ENCODE results near the gene HSF4.
A peak's percentile ranks its signal among the peaks of the same experiment; 100 is the strongest.

HSF4 gene

DNA sequence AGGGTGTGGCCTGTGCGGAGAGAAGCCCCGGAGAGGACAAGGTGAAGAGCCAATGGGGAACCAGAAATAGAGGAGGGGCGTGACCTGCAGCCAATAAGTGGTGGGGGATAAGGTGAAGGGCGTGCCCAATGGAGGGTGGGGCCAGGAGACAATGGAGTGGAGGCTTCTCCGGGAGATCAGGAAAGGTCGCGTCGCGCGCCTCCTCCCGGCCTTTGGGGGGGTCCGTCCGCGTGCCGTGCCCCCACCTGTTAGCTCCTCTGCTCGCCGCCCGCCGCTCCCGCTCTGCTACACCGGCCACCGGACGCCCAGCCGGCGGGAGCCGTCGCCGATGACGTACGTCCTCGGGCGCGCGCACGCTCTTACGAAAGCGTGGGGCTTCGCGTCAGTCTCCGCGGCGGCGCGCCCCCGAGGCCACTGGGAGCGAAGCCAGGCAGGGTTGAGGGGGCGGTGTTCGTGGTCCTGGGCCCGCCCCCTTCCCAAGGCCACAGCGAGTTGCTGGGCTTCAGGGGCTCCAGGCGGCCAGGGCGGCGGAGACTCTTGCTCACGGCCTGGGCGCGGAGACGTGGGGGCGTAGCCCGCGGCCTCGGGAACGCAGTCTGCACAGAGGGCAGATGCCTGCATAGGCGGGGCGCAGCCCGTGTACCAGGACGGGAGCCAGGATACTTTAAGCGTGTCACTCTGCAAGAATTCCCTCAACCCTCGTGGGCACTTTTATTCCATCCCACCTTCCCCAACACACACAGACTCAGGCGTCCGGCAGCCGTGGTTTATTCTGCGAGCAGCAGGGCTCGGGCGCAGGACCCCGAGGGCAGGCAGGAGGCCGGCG lies 19.3 kb downstream of the HSF4 start, which contains the start of gene MATCAP1 (continued):
- TF ChIP-seq, protein P1, sequence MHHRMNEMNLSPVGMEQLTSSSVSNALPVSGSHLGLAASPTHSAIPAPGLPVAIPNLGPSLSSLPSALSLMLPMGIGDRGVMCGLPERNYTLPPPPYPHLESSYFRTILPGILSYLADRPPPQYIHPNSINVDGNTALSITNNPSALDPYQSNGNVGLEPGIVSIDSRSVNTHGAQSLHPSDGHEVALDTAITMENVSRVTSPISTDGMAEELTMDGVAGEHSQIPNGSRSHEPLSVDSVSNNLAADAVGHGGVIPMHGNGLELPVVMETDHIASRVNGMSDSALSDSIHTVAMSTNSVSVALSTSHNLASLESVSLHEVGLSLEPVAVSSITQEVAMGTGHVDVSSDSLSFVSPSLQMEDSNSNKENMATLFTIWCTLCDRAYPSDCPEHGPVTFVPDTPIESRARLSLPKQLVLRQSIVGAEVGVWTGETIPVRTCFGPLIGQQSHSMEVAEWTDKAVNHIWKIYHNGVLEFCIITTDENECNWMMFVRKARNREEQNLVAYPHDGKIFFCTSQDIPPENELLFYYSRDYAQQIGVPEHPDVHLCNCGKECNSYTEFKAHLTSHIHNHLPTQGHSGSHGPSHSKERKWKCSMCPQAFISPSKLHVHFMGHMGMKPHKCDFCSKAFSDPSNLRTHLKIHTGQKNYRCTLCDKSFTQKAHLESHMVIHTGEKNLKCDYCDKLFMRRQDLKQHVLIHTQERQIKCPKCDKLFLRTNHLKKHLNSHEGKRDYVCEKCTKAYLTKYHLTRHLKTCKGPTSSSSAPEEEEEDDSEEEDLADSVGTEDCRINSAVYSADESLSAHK (tag by site-specific recombination; IDR thresholded peaks at IDR 0.05), result peak; percentile 8; the same call in 1 of the 2 replicates
- TF ChIP-seq ZNF843 (tag by site-specific recombination; IDR thresholded peaks at IDR 0.05) (0 out of 2 replicates have a peak, but pooled peaks have one; percentile 18), SP3 (tag by site-specific recombination; IDR thresholded peaks at IDR 0.05) (peak; percentile 94), ZNF785 (tag by site-specific recombination; IDR thresholded peaks at IDR 0.05) (no peak), ZNF561 (tag by site-specific recombination; IDR thresholded peaks at IDR 0.05; ENCODE audit: borderline replicate concordance) (0 out of 2 replicates have a peak, but pooled peaks have one; percentile 67), ZNF629 (tag by site-specific recombination; IDR thresholded peaks at IDR 0.05) (peak; percentile 98), ZBTB7A (tag by site-specific recombination; IDR thresholded peaks at IDR 0.05; ENCODE audit: low read depth) (peak; percentile 40; the same call in 1 of the 2 replicates), ZNF211 (tag by site-specific recombination; IDR thresholded peaks at IDR 0.05; ENCODE audit: low read depth) (no peak), ZXDB (tag by site-specific recombination; IDR thresholded peaks at IDR 0.05) (peak; percentile 83), KLF9 (tag by site-specific recombination; IDR thresholded peaks at IDR 0.05; ENCODE audit: low read depth) (peak; percentile 96), ZFHX2 (tag by site-specific recombination; conservative IDR thresholded peaks at IDR 0.05) (peak; percentile 86), ZNF660 (tag by site-specific recombination; IDR thresholded peaks at IDR 0.05) (peak; percentile 61; the same call in 1 of the 2 replicates), KLF16 (tag by site-specific recombination; IDR thresholded peaks at IDR 0.05) (peak; percentile 87), ZBTB8A (tag by site-specific recombination; IDR thresholded peaks at IDR 0.05) (peak; percentile 94), ZNF335 (tag by site-specific recombination; conservative IDR thresholded peaks at IDR 0.05) (peak; percentile 98), ZNF366 (tag by site-specific recombination; conservative IDR thresholded peaks at IDR 0.05) (0 out of 2 replicates have a peak, but pooled peaks have one; percentile 4)
- TF ChIP-seq, protein P2, sequence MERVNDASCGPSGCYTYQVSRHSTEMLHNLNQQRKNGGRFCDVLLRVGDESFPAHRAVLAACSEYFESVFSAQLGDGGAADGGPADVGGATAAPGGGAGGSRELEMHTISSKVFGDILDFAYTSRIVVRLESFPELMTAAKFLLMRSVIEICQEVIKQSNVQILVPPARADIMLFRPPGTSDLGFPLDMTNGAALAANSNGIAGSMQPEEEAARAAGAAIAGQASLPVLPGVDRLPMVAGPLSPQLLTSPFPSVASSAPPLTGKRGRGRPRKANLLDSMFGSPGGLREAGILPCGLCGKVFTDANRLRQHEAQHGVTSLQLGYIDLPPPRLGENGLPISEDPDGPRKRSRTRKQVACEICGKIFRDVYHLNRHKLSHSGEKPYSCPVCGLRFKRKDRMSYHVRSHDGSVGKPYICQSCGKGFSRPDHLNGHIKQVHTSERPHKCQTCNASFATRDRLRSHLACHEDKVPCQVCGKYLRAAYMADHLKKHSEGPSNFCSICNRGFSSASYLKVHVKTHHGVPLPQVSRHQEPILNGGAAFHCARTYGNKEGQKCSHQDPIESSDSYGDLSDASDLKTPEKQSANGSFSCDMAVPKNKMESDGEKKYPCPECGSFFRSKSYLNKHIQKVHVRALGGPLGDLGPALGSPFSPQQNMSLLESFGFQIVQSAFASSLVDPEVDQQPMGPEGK (tag by site-specific recombination; IDR thresholded peaks at IDR 0.05), result peak; percentile 95
- TF ChIP-seq, protein P3, sequence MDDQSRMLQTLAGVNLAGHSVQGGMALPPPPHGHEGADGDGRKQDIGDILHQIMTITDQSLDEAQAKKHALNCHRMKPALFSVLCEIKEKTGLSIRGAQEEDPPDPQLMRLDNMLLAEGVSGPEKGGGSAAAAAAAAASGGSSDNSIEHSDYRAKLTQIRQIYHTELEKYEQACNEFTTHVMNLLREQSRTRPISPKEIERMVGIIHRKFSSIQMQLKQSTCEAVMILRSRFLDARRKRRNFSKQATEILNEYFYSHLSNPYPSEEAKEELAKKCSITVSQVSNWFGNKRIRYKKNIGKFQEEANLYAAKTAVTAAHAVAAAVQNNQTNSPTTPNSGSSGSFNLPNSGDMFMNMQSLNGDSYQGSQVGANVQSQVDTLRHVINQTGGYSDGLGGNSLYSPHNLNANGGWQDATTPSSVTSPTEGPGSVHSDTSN (CRISPR knock-in tag; IDR thresholded peaks at IDR 0.05), result no peak
- TF ChIP-seq, protein P4, sequence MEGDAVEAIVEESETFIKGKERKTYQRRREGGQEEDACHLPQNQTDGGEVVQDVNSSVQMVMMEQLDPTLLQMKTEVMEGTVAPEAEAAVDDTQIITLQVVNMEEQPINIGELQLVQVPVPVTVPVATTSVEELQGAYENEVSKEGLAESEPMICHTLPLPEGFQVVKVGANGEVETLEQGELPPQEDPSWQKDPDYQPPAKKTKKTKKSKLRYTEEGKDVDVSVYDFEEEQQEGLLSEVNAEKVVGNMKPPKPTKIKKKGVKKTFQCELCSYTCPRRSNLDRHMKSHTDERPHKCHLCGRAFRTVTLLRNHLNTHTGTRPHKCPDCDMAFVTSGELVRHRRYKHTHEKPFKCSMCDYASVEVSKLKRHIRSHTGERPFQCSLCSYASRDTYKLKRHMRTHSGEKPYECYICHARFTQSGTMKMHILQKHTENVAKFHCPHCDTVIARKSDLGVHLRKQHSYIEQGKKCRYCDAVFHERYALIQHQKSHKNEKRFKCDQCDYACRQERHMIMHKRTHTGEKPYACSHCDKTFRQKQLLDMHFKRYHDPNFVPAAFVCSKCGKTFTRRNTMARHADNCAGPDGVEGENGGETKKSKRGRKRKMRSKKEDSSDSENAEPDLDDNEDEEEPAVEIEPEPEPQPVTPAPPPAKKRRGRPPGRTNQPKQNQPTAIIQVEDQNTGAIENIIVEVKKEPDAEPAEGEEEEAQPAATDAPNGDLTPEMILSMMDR (tag by site-specific recombination; IDR thresholded peaks at IDR 0.05), result 0 out of 2 replicates have a peak, but pooled peaks have one; percentile 38
- TF ChIP-seq, protein P5, sequence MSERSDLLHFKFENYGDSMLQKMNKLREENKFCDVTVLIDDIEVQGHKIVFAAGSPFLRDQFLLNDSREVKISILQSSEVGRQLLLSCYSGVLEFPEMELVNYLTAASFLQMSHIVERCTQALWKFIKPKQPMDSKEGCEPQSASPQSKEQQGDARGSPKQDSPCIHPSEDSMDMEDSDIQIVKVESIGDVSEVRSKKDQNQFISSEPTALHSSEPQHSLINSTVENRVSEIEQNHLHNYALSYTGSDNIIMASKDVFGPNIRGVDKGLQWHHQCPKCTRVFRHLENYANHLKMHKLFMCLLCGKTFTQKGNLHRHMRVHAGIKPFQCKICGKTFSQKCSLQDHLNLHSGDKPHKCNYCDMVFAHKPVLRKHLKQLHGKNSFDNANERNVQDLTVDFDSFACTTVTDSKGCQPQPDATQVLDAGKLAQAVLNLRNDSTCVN (tag by site-specific recombination; optimal IDR thresholded peaks at IDR 0.05), result peak; percentile 99
- TF ChIP-seq, protein P6, sequence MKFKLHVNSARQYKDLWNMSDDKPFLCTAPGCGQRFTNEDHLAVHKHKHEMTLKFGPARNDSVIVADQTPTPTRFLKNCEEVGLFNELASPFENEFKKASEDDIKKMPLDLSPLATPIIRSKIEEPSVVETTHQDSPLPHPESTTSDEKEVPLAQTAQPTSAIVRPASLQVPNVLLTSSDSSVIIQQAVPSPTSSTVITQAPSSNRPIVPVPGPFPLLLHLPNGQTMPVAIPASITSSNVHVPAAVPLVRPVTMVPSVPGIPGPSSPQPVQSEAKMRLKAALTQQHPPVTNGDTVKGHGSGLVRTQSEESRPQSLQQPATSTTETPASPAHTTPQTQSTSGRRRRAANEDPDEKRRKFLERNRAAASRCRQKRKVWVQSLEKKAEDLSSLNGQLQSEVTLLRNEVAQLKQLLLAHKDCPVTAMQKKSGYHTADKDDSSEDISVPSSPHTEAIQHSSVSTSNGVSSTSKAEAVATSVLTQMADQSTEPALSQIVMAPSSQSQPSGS (tag by site-specific recombination; IDR thresholded peaks at IDR 0.05; ENCODE audit: low read depth), result peak; percentile 85
- TF ChIP-seq, protein P7, sequence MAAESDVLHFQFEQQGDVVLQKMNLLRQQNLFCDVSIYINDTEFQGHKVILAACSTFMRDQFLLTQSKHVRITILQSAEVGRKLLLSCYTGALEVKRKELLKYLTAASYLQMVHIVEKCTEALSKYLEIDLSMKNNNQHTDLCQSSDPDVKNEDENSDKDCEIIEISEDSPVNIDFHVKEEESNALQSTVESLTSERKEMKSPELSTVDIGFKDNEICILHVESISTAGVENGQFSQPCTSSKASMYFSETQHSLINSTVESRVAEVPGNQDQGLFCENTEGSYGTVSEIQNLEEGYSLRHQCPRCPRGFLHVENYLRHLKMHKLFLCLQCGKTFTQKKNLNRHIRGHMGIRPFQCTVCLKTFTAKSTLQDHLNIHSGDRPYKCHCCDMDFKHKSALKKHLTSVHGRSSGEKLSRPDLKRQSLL (tag by site-specific recombination; IDR thresholded peaks at IDR 0.05), result peak; percentile 9; the same call in 1 of the 2 replicates
- TF ChIP-seq, protein P8, sequence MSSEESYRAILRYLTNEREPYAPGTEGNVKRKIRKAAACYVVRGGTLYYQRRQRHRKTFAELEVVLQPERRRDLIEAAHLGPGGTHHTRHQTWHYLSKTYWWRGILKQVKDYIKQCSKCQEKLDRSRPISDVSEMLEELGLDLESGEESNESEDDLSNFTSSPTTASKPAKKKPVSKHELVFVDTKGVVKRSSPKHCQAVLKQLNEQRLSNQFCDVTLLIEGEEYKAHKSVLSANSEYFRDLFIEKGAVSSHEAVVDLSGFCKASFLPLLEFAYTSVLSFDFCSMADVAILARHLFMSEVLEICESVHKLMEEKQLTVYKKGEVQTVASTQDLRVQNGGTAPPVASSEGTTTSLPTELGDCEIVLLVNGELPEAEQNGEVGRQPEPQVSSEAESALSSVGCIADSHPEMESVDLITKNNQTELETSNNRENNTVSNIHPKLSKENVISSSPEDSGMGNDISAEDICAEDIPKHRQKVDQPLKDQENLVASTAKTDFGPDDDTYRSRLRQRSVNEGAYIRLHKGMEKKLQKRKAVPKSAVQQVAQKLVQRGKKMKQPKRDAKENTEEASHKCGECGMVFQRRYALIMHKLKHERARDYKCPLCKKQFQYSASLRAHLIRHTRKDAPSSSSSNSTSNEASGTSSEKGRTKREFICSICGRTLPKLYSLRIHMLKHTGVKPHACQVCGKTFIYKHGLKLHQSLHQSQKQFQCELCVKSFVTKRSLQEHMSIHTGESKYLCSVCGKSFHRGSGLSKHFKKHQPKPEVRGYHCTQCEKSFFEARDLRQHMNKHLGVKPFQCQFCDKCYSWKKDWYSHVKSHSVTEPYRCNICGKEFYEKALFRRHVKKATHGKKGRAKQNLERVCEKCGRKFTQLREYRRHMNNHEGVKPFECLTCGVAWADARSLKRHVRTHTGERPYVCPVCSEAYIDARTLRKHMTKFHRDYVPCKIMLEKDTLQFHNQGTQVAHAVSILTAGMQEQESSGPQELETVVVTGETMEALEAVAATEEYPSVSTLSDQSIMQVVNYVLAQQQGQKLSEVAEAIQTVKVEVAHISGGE (tag by site-specific recombination; conservative IDR thresholded peaks at IDR 0.05; ENCODE audit: low read depth), result peak; percentile 82
